K562 (cell line): ENCODE data around the gene SYCP3. TPM values are rescaled to one million over a fixed set of nuclear protein-coding genes. Genes with fewer than 3 reads are reported as not detected.

Experiments used
- BMI1 ChIP-seq: fragments of 150-350 bp; IDR thresholded peaks from 2 replicates; pipeline ENCODE4 v1.6.1; 2014; ENCODE audit warnings: low read length
- CEBPB ChIP-seq: fragments of 450-650 bp; IDR thresholded peaks from 2 replicates; pipeline ENCODE4 v1.6.1; 2016; ENCODE audit warnings: missing genetic modification characterization, missing compliant biosample characterization
- CREBBP ChIP-seq: IDR thresholded peaks from one replicate; pipeline ENCODE4 v1.6.1; 2012; ENCODE audit warnings: low read depth, mild to moderate bottlenecking, control low read depth, inconsistent platforms, low read length
- HINFP ChIP-seq: fragments of 450-650 bp; conservative IDR thresholded peaks from 2 replicates; pipeline ENCODE4 v1.6.1; 2016; ENCODE audit warnings: missing genetic modification characterization, low read depth, mild to moderate bottlenecking, control low read depth, missing compliant biosample characterization
- HNRNPK ChIP-seq: fragments of 200-400 bp; formaldehyde crosslinking; IDR thresholded peaks from one replicate; pipeline ENCODE4 v1.6.1; 2018; ENCODE audit warnings: mild to moderate bottlenecking, low read depth, low read length; ENCODE audit not compliant: poor library complexity, severe bottlenecking
- HNRNPUL1 ChIP-seq: fragments of 200-400 bp; formaldehyde crosslinking; IDR thresholded peaks from 2 replicates; pipeline ENCODE4 v1.6.1; 2017; ENCODE audit warnings: low read length
- MEF2A ChIP-seq: IDR thresholded peaks from 2 replicates; pipeline ENCODE4 v1.6.1; 2011; ENCODE audit warnings: low read depth, mild to moderate bottlenecking, low read length, moderate library complexity; ENCODE audit not compliant: control insufficient read depth
- NCOA1 ChIP-seq: fragments of 450-650 bp; IDR thresholded peaks from 2 replicates; pipeline ENCODE4 v1.6.1; 2016; ENCODE audit warnings: low read depth
- NFIX ChIP-seq: fragments of 250-450 bp; sonication (Bioruptor Pico); IDR thresholded peaks from 2 replicates; pipeline ENCODE4 v1.4.0; 2020; ENCODE audit warnings: low read depth, mild to moderate bottlenecking, moderate library complexity
- PBX2 ChIP-seq, 2 experiments: IDR thresholded peaks in 1 of 2; conservative IDR thresholded peaks in 1 of 2; 2 replicates each; pipeline ENCODE4 v1.6.1; 2016; ENCODE audit warnings: low read depth in 2 of 2, mild to moderate bottlenecking in 1 of 2, missing compliant biosample characterization in 1 of 2, missing genetic modification characterization in 1 of 2, moderate library complexity in 1 of 2
- PHB2 ChIP-seq: fragments of 450-650 bp; IDR thresholded peaks from 2 replicates; pipeline ENCODE4 v1.6.1; 2017; ENCODE audit warnings: low read depth
- SFPQ ChIP-seq: fragments of 200-400 bp; formaldehyde crosslinking; IDR thresholded peaks from 2 replicates; pipeline ENCODE4 v1.6.1; 2017; ENCODE audit warnings: mild to moderate bottlenecking, low read depth, low read length, moderate library complexity
- TAL1 ChIP-seq: fragments of 450-650 bp; IDR thresholded peaks from 2 replicates; pipeline ENCODE4 v1.6.1; 2016; ENCODE audit warnings: mild to moderate bottlenecking
- TBL1XR1 ChIP-seq, 2 experiments: IDR thresholded peaks; 2 replicates each; pipeline ENCODE4 v1.6.1; 2012; ENCODE audit warnings: improper control_type of control experiment in 2 of 2, low read length in 2 of 2, mild to moderate bottlenecking in 1 of 2
- ZHX1 ChIP-seq: fragments of 150-350 bp; conservative IDR thresholded peaks from 2 replicates; pipeline ENCODE4 v1.6.1; 2014; ENCODE audit warnings: low read length
- ZNF184 ChIP-seq: sonication (generic); formaldehyde crosslinking; IDR thresholded peaks from 2 replicates; pipeline ENCODE4 v1.5.0; 2020; ENCODE audit warnings: missing genetic modification reagents
- ZNF695 ChIP-seq: fragments of 450-650 bp; formaldehyde crosslinking; IDR thresholded peaks from 2 replicates; pipeline ENCODE4 v1.4.0; 2020; ENCODE audit warnings: mild to moderate bottlenecking, moderate library complexity
- ZNF778 ChIP-seq: fragments of 450-650 bp; formaldehyde crosslinking; IDR thresholded peaks from 2 replicates; pipeline ENCODE4 v1.4.0; 2020; ENCODE audit warnings: mild to moderate bottlenecking, moderate library complexity
- polyA plus RNA-seq, 8 experiments: library from polyadenylated mRNA; depleted of rRNA in 4 of 8; stranded (reverse) in 5 of 8; unstranded in 3 of 8; fragments of >200 nt; fragmentation: Nextera tagmentation in 2 of 8; fragmentation: Illumina TruSeq in 1 of 8; extraction: Ambion mirVana in 2 of 8; extraction: Trizol in 1 of 8; gene quantifications; 2 replicates each; pipeline versions ENCODE4 v1.2.1 to v1.2.3, GENCODE V29; 2011 to 2014; ENCODE audit warnings: inconsistent platforms in 1 of 8, missing spikeins in 1 of 8
- total RNA-seq, 7 experiments: library from RNA; depleted of rRNA in 6 of 7; stranded (reverse); fragments of >200 nt in 6 of 7; fragmentation: Illumina TruSeq in 2 of 7; extraction: Trizol in 2 of 7; gene quantifications; 2 replicates each; pipeline versions ENCODE4 v1.2.1 to v1.2.3, GENCODE V29; 2011 to 2021; ENCODE audit warnings: low replicate concordance in 1 of 7

SYCP3 gene
- total and polyA plus RNA-seq, 9 of the 15 experiments (the other 6 are each of a cell fraction or from before 2014, with no cell fraction given), result 0.11 to 0.25 (median 0.22) TPM; not detected in 4

GRCh38 chr12:101696251-101697196, 42.7 kb downstream of the SYCP3 start (continued):
- no peak for TF ChIP-seq HINFP
- TF ChIP-seq ZNF778, result no peak
- TF ChIP-seq BMI1, result no peak
- TF ChIP-seq MEF2A, result 0 out of 2 replicates have a peak, but pooled peaks have one; percentile 21
- peak in 1 of 2 experiments; percentile 86; a peak in 2 of 4 replicates for TF ChIP-seq TBL1XR1 (IDR thresholded peaks at IDR 0.05; ENCODE audit: low read length in 2 of 2)
- no peak for TF ChIP-seq ZNF695 (CRISPR knock-in tag)
- TF ChIP-seq CEBPB (tag), result peak; percentile 100
- TF ChIP-seq HNRNPK, result no peak
- no peak for TF ChIP-seq ZHX1
- no peak for TF ChIP-seq CREBBP
- TF ChIP-seq TAL1, result peak; percentile 93
- TF ChIP-seq PHB2, result peak; percentile 80
- TF ChIP-seq ZNF184, result no peak
- TF ChIP-seq NCOA1, result peak; percentile 29; the same call in 1 of the 2 replicates
- no peak for TF ChIP-seq SFPQ
- TF ChIP-seq HNRNPUL1, result no peak
- TF ChIP-seq NFIX (CRISPR knock-in tag), result no peak
- no peak; the same call in 1 of the 2 replicates for TF ChIP-seq PBX2 (CRISPR knock-in tag; IDR thresholded peaks at IDR 0.05; ENCODE audit: low read depth)
- peak; percentile 95 for TF ChIP-seq PBX2 (tag; conservative IDR thresholded peaks at IDR 0.05; ENCODE audit: low read depth)
